ENCODE measurements around the gene CNTN1. TPM values are rescaled to one million over a fixed set of nuclear protein-coding genes. Genes with fewer than 3 reads are reported as not detected.

CNTN1 gene
- total RNA-seq, 1 donor from 2014 or later, result not detected

DNA sequence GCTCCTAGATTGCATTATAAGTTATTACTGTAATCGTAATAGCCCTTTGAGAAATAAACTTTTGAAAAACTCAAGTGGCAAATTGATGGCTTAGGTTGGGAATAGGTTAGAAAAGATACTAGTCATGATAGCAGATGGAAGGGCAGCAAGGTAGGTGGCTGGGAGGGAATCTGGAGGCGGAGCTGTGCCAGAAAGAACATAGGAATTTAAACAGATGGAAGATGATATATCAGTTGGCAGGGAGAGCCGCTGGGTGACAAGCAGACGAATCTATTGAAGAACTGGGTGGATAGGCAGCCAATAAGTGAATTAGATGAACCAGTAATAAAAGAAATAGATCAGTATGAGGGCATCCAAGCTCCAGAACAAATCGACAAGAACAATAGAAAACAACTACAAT lies 142.1 kb downstream of the CNTN1 start:
- DNase-seq (ENCODE audit: low read depth), result no peak

DNA sequence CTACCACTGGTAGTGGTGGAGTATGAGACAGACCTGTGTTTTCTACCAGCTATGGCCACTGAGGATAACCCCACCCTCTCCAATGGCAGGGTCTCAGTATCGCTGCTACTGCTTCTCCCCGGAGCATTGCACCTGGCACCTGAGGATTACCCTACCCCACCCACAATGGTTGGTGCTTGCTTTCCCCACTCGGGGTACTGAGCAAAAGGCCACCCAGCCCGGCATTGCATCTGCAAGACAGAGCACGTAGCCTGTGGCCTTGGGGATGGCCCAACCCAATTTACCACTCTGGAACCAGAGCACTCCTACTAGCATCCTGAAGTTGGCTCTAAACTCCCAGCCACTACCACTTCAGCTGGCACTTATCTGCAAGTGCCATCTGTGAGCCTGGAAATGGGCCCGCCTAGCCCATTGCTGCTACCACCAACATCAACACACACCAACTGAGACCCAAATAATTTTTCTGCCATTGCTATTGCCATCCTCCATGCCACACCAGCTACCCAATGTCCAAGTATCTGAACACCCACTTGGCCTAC lies 145.7 kb downstream of the CNTN1 start:
- DNase-seq (ENCODE audit: low read depth), result no peak

DNA sequence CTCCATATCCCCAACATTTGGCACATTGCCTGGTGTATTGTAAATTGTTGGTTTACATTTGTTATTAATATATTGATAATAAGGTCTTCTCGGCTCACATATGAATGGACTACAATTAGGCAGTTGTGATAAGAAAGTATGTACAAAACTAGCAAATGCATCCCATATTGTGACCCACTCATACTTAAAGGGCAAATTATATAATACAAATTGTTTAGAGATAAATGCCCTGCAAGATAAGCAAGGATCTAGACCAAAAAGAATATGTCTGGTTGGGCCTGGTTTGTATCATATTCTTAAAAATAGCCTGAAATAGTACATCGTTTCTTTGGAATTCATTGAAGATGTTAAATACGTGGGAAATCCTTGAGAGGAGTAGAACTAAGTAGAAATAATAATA lies 151.3 kb downstream of the CNTN1 start:
- DNase-seq (ENCODE audit: low read depth), result no peak

DNA sequence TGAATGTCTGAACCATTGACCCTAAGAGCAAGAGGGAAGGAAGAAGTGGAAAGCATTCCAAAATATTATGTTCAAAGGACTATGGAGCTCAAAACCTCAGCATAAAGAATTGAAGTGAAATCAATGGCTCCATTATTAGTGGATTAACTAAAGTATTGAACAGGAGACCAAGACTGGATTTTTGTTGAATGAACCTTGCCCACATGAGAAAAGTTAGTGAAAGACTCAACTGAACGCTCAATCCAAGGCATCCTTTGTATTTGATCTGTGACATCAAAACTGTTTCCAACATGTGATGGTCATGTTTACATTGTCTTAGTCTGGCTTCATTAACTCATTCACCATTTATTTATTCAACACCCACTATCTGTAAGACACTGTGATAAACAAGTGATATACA lies 161.0 kb downstream of the CNTN1 start:
- DNase-seq (ENCODE audit: low read depth), result no peak

DNA sequence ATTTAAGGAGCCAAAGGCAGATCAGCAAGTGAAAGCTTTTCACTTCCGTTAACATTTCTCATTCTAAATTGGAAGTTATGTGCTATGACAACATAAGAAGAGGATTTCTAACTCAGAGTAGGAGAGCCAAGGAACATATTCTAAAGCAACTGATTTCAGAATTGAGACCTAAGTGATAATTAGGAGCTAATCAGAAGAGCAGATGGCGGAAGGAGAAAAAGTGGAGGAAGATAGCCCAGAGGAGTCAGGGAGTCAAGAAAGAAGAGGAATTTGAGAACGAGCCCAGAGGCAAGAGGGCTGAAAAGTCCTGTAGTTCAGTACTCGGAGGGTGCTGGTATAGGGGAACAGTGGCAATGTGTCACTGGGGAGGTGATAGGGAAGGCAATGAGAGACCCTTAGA lies 162.4 kb downstream of the CNTN1 start:
- no peak for DNase-seq (ENCODE audit: low read depth)

DNA sequence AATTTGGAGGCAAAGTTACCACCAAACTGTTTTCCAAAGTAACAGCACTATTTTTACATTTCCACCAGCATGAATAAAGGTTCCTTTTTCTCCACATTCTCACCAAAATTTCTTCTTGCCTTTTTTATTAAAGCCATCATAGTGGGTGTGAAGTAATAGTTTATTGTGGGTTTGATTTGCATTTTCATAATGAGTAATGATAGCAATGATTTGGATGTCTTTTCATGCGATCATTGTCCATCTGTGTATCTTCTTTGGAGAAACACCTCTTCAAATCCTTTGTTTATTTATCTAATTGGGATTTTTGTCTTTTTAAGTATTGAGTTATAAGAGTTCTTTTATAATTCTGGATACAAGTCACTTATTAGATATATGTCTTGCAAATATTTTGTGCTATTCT lies 172.7 kb downstream of the CNTN1 start:
- DNase-seq (ENCODE audit: low read depth), result no peak

DNA sequence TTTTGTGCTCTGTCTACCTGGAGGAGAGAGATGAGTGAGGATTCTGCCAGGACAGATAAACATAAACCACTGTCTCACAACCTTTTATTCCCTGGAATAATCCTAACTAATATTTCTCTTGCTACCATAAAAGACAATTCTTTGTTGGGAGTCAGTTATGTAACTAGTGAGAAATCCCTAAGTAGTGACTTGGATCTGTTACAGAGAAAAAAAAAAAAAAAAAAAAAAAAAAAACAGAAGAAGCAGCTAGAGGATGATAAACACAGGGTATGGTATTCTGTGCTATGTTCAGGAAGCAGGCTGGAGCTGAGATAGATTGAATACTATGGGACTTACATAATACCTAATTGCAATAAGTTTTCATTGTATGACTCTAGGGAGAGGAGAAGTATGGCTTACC lies 178.7 kb downstream of the CNTN1 start:
- no peak for DNase-seq (ENCODE audit: low read depth)

DNA sequence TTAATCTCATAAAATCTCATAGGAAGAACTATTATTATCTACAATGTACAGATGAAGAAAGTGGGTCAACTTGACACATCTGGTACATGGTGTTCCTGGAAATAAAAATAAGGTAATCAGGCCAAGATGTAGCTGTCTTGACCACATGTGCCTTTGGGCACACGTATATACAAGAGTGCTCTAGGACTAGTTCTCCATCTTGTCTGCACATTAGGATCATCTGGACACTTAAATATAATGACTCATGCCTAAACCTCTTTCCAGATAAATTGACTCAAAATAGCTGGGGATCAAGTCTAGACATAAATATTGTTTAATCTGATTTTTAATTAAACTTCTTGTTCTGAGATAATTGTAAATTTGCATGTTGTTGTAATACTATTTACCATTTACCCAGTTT lies 182.6 kb downstream of the CNTN1 start:
- no peak for DNase-seq (ENCODE audit: low read depth)

DNA sequence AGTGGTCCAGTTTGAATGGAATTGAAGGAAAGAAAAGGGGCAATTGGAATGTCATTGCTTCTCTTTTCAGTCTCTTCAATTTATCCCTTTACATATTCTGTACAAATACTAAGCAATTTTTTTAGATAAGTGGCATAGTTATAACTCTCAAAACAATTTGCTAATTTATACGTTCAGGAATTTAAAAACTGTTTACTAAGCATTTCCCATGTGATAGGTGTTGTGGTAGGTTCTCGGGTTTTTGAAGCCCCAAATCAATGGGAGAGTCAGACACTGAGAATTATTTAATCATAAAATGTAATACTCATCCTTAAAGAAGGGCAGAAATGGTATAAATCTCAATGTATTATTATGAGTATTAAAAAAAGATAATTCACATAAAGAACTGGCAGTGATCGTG lies 197.1 kb downstream of the CNTN1 start:
- no peak for DNase-seq (ENCODE audit: low read depth)

DNA sequence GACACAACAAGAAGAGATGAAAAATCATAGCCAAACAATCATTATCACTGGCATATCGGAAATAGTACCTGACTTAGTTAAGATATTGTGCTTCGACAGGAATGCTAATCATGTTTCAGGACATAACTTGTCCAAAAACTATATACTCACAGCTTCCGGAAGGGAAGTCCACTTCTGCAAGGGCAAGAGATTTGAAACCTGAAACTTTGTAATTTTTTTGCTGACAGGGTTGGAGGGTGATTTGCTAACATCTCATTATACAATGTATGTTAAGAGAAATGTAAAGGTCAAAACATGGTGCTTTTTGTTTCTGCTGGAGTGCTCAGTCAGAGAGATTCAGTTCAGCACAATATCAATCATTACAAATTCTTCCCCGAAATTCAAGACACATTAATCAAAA lies 200.3 kb downstream of the CNTN1 start:
- no peak for DNase-seq (ENCODE audit: low read depth)

DNA sequence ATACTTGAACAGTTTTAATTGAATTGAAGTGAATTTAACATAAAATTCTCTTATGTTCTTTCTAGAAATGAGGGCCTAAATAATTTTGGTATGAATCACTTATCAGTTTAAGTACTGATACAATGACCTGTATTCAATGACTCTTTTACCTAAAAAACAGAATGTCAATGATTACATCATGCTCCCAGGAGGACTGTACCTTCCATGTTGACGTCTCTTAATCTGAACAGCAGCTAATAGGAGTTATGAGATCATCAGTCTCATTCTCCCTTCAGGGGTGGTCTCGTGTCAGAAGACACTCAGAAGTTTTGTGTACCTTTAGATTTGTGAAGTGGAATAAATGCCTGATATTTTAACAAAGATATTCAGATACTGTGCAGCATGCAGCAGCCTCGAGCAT lies 206.3 kb downstream of the CNTN1 start:
- no peak for DNase-seq (ENCODE audit: low read depth)

DNA sequence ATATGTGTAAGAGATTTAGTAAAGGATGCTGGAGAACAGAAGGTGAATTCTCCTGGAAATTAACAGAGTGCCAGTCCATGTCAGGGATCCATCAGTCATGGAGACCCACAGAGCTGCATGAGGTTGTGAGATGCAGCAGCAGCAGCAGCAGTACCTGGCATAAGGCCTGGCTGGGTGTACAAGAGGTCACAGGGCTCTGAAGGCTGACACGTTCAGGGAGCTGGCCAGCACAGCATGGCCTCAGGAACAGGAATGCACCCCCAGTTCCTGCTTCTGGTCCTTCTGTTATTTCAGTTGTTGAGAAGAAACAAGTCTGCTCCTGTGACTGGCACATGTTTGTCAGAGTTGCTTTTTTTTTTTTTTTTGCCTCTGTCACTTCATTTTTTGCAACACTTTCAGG lies 210.8 kb downstream of the CNTN1 start:
- DNase-seq (ENCODE audit: low read depth), result no peak

DNA sequence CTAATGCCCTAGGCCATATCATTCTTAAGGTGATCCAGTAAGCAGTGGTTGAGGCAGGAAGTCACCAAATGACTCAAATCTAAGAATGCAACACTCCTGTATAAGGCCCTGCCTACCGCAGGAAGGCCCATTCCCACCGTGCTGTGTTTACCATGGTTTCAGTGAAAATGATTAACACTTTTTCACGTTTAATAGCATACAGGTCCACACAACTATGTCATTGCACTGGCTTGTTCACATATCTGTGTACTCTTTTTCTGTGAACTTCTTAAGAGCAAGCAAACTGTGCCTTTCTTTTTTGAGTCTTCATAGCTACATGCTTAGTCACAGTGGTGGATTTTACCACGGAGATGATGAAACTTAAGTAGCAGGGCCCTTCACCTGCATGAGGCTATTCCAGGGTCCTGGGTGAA lies 214.9 kb downstream of the CNTN1 start:
- no peak for DNase-seq (ENCODE audit: low read depth)

DNA sequence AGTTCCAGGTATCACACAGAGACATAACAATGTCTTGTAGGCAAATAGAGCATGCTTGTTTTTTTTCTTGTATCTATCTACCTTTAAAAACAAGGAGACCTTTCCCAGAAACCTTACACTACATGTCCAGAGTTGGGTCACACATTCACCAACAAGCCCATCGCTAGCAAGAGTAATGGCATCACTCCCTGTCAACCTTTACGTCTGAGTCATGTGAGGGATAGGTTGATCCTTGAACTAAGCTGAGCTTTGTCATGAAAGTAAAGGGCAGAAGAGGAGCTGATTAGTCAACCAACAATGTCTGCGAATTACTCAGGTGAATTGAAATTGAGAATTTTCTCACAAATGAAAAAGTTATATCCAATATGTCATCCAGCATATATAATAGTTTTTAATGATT lies 219.4 kb downstream of the CNTN1 start:
- DNase-seq (ENCODE audit: low read depth), result no peak

DNA sequence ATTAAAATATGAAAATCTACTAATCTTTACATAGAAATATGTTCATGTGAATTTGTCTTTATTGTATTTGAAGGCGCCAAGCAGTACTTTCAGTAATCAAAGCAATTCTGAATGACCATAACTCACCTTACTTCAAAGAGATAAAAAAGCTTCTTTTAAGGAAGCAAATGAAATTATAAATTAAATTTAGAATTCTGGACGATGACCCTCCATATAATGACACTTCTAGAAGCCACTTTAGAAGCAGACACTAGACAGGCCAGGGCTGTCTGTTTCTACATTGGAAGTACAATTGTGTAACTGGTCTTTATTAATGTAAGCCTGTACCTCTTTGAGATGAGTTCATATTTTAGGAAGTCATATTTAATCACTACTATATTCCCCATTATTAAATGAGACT lies 222.9 kb downstream of the CNTN1 start:
- no peak for DNase-seq (ENCODE audit: low read depth)

DNA sequence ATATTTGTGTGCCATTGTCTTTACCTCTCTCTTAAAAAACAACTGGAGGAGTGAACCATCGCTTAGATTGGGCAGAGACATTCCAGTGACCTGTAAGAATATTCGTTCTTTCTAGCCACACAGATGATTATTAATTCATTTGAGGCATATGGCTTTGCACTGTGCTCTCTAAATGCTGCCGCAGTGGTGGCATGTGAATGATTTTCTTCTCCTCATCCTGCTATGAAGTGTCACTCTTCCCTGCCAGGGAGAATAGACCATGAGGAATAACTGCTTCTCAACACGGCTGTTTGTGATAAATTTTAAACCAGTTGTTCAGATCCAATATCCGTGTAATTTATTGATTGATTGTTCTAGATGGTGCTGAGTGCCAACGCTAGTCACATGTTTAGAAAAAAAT lies 225.3 kb downstream of the CNTN1 start:
- no peak for DNase-seq (ENCODE audit: low read depth)

DNA sequence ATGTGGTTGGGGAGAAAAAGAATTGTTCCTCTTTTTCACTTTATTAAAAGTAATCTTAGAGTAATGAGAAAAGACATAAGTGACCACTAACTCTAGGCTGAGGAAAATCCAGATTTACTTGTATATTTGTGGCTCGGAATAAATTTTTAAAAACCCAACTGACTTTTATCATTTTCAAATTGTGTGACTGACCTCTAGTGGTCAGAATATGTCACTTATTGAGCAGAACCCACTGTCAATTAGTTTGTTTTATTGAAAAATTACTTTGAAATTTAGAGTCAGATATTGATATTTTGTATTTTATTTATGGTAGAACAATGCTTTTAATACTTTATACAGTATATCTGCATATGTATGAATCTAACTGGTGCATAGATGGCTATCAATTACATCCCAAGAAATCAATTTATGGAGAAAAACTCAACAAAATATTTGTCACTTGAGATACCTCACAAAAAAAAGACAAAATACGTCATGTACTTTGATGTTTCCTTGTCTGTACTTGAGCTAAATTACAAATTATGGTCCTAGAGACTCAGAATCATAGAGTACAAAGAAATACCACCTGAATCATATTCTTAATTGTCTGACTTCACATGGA lies 229.4 kb downstream of the CNTN1 start:
- DNase-seq (ENCODE audit: low read depth), result peak; percentile 13

DNA sequence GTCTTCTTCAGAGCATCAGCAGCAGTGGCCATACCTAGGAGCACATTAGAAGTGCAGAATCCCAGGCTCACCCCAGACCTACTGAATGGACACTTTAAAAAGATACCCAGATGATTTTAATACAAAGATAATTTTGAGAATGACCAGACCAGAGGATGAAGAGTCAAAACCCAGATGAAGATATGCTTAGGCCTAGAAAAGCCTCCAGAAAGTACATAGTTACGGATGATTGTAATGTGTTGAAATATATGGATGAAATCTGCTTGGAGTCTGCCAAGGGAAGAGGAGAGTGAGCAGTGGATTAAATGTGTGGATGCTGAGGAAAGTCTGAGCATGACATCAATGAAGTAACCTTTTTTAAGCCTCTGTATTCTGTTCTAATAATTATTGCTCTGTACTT lies 245.7 kb downstream of the CNTN1 start:
- no peak for DNase-seq (ENCODE audit: low read depth)

DNA sequence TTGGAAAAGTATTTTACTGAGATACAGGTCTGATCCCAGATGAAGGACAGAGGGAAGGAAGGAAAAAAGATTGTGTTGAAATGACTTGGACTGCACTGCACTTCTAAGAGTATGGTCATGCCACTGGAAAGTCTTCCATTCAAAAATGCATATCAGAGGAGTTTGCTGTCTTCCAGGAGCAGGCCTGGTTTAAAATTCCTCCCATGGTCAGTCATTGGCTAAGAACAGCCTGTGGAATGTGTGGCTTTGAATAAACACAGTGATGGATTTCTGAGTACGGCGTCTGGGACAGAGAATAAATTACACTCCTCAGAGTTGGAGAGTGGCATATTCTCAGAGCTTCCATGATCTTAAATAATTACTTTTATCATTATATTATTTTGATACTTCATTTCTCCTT lies 250.1 kb downstream of the CNTN1 start:
- DNase-seq (ENCODE audit: low read depth), result peak; percentile 40

DNA sequence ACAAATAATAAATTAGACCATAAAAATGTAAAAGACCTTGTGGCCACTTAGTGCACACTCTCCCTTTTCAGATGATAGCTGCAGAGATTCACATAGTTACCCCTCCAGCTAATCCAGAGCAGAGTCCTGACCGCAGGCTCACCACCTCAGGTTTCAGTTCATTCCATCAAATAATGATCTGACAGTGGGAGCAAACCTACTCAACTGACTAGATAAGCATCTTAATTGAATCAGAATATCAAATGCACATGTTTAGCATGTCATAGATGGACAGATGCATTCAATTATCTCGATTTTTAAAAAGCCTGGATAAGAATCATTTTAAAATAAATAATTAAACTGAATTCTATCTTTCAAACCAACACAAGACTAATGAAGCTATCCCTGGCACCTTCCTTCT lies 253.5 kb downstream of the CNTN1 start:
- no peak for DNase-seq (ENCODE audit: low read depth)

DNA sequence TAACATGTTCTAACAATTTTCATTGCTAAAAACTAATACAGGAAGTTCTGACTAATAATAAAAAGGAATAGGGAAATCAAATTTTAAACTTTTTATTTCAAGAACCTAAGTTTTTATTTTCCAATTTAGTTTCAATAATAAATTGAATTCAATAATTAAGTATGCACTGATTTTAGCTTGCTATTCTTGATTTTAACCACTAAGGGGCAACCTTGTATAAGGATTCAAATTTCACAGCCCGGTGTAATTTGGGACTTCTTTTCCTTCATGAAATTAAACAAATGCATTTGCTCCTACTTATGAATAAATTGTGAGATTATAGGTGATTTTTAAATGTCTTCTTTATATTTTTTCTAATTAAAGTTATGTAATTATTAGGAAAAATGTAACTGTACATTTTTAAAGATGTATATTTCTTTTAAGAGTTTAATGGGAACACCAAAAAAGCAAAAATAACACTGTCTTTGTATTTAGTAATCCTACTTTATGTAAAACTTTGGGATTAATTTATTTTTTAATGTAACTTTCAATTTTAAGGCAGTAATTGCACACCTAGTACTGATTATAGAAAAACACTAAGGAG lies 254.5 kb downstream of the CNTN1 start:
- peak; percentile 33 for DNase-seq (ENCODE audit: low read depth)

DNA sequence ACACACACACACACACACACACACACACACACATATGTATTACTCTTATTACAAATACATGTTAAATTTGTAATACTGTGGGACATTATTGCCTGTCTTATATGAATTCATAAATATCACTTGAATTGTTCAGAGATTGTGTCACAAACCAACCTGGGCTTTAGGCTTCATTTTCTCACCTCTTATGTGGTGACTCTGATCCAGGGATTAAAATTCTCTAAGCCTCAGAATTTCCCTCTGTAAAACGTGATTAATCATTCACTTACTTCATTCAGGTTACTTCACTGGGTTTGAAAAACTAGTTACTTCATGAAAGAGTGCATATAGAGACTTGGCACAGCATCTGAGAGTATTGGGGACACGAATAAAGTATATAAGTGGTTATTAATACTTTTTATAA lies 255.6 kb downstream of the CNTN1 start:
- DNase-seq (ENCODE audit: low read depth), result no peak

DNA sequence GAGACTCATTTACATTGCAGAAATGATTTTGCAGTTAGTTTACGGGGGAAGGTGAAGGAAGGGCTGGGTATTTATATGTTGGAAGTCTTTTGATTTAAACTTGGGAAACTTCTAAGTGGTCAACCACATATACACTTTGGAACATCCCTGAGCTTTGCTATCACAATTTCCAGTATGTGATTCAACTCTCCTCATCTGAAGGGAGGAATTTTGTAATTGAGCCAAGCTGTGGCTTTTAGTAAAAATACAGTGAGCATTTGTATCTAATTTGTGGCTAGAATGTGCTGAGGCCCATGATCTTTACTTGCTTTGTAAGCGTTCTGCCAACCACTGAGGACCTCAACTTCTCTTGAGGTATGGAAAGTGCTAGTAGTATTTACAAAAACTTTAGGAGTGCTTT lies 260.8 kb downstream of the CNTN1 start:
- no peak for DNase-seq (ENCODE audit: low read depth)

DNA sequence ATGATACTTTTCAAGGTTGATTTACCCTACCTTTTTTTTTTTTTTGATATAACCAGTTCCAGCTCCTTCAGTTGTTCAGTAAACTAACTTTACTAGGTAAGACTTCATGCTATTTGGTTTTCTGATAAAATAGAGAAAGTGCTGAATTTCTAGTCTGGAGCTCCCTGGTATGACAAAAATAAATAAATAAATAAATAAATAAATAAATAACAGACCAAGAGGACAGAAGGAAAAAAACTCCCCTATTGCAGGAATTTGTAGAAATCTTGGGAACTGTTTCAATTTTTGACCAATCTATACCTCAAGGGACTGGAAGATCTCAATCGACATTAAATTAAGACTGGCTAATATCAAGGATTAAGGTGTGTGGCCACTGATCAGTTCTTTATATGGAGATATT lies 265.2 kb downstream of the CNTN1 start:
- DNase-seq (ENCODE audit: low read depth), result no peak
